ENCODE results near the gene RSBN1L. TPM values are rescaled to one million over a fixed set of nuclear protein-coding genes. Genes with fewer than 3 reads are reported as not detected.

Gene RSBN1L
- polyA plus RNA-seq, 1 donor from 2014 or later, result 24.7 TPM

GRCh38 chr7:77788327-77788902 lies 92.2 kb downstream of the RSBN1L start:
- no peak overlapping the region for H3K9ac ChIP-seq (ENCODE audit: low read length)
- no peaks in the 10 kb centered on the region for H3K27me3 ChIP-seq (ENCODE audit: insufficient read depth, low read depth, low read length)
- H3K36me3 ChIP-seq (ENCODE audit: insufficient read depth, low read length), result no peaks in the 10 kb centered on the region
- no peak overlapping the region for H3K4me3 ChIP-seq (ENCODE audit: low read length)
- H3K79me2 ChIP-seq (replicated peaks; ENCODE audit: insufficient read depth, low read length), result no peaks in the 10 kb centered on the region
- no peaks in the 10 kb centered on the region for H3K9me3 ChIP-seq (ENCODE audit: low read length)
- H3K4me2 ChIP-seq (ENCODE audit: low read length), result no peak overlapping the region
- TF ChIP-seq, protein P1, sequence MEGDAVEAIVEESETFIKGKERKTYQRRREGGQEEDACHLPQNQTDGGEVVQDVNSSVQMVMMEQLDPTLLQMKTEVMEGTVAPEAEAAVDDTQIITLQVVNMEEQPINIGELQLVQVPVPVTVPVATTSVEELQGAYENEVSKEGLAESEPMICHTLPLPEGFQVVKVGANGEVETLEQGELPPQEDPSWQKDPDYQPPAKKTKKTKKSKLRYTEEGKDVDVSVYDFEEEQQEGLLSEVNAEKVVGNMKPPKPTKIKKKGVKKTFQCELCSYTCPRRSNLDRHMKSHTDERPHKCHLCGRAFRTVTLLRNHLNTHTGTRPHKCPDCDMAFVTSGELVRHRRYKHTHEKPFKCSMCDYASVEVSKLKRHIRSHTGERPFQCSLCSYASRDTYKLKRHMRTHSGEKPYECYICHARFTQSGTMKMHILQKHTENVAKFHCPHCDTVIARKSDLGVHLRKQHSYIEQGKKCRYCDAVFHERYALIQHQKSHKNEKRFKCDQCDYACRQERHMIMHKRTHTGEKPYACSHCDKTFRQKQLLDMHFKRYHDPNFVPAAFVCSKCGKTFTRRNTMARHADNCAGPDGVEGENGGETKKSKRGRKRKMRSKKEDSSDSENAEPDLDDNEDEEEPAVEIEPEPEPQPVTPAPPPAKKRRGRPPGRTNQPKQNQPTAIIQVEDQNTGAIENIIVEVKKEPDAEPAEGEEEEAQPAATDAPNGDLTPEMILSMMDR (IDR thresholded peaks at IDR 0.05; ENCODE audit: poor library complexity, severe bottlenecking), result no peak
- no peak for TF ChIP-seq REST (IDR thresholded peaks at IDR 0.05; ENCODE audit: borderline replicate concordance)
- TF ChIP-seq MXI1 (conservative IDR thresholded peaks at IDR 0.05; ENCODE audit: poor library complexity, severe bottlenecking), result no peak
- no peak for TF ChIP-seq POLR2AphosphoS5 (IDR thresholded peaks at IDR 0.05)
- no peak for TF ChIP-seq EZH2 (IDR thresholded peaks at IDR 0.05; ENCODE audit: borderline replicate concordance, insufficient read depth, low read length, poor library complexity, severe bottlenecking)
- TF ChIP-seq TAF1 (IDR thresholded peaks at IDR 0.05; ENCODE audit: low read depth), result no peak
- no peak for TF ChIP-seq RAD21 (conservative IDR thresholded peaks at IDR 0.05)
- no peak for TF ChIP-seq SMC3 (conservative IDR thresholded peaks at IDR 0.05; ENCODE audit: poor library complexity)
- no peak for TF ChIP-seq EP300 (conservative IDR thresholded peaks at IDR 0.05; ENCODE audit: poor library complexity, severe bottlenecking)
- H3F3A ChIP-seq (ENCODE audit: insufficient read depth, low read length, poor library complexity, severe bottlenecking), result no peaks in the 10 kb centered on the region
- no peaks in the 10 kb centered on the region for H3K9me2 ChIP-seq (ENCODE audit: insufficient read depth, low read length)
- no peak overlapping the region for H2AFZ ChIP-seq (ENCODE audit: low read depth, low read length)
- no peaks in the 10 kb centered on the region for H4K20me1 ChIP-seq (ENCODE audit: insufficient read depth)
- no peak overlapping the region for H3K27ac ChIP-seq (ENCODE audit: low read length)

DNA sequence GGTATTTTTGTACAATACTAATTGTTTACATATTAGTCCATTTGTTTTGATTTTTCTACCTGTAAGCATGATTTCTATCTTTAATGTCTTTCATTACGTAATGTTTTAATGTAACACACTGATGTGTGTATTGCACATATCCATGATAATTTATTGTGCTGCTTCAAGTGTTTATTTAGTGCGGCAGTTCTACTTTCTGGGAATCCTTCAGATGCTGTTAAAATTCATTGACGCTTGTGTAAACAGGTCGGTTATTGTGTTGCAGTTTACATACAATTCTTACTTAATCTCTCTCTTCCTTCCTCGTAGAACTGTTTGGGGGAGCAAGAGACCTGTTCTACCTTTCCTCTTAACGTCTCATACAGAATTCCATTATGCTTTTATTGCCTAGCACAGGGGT lies 95.1 kb downstream of the RSBN1L start:
- Histone ChIP-seq H4K20me1 (ENCODE audit: insufficient read depth) (no peaks in the 10 kb centered on the region), H3K79me2 (replicated peaks; ENCODE audit: insufficient read depth, low read length) (peaks cover 9% of the 10 kb centered on the region), H3F3A (ENCODE audit: insufficient read depth, low read length, poor library complexity, severe bottlenecking) (no peaks in the 10 kb centered on the region), H3K27ac (ENCODE audit: low read length) (no peak overlapping the region), H3K4me2 (ENCODE audit: low read length) (no peak overlapping the region), H2AFZ (ENCODE audit: low read depth, low read length) (no peak overlapping the region), H3K9me3 (ENCODE audit: low read length) (no peaks in the 10 kb centered on the region), H3K4me3 (ENCODE audit: low read length) (no peak overlapping the region), H3K27me3 (ENCODE audit: insufficient read depth, low read depth, low read length) (no peaks in the 10 kb centered on the region), H3K9me2 (ENCODE audit: insufficient read depth, low read length) (no peaks in the 10 kb centered on the region), H3K36me3 (ENCODE audit: insufficient read depth, low read length) (no peaks in the 10 kb centered on the region), H3K9ac (ENCODE audit: low read length) (no peak overlapping the region)
- TF ChIP-seq EP300 (conservative IDR thresholded peaks at IDR 0.05; ENCODE audit: poor library complexity, severe bottlenecking), result no peak
- no peak for TF ChIP-seq POLR2AphosphoS5 (IDR thresholded peaks at IDR 0.05)
- TF ChIP-seq MXI1 (conservative IDR thresholded peaks at IDR 0.05; ENCODE audit: poor library complexity, severe bottlenecking), result no peak
- TF ChIP-seq TAF1 (IDR thresholded peaks at IDR 0.05; ENCODE audit: low read depth), result no peak
- no peak for TF ChIP-seq SMC3 (conservative IDR thresholded peaks at IDR 0.05; ENCODE audit: poor library complexity)
- TF ChIP-seq, protein P1 (IDR thresholded peaks at IDR 0.05; ENCODE audit: poor library complexity, severe bottlenecking), result no peak
- TF ChIP-seq RAD21 (conservative IDR thresholded peaks at IDR 0.05), result no peak
- TF ChIP-seq EZH2 (IDR thresholded peaks at IDR 0.05; ENCODE audit: borderline replicate concordance, insufficient read depth, low read length, poor library complexity, severe bottlenecking), result no peak
- TF ChIP-seq REST (IDR thresholded peaks at IDR 0.05; ENCODE audit: borderline replicate concordance), result no peak
